A204.1 (cell line): ENCODE results near the gene HOXC5.
"Not testable (repeated sequence)": the region's sequence is repeated elsewhere in the genome, so short reads cannot be mapped to it uniquely, and the experiment has no call there.

Experiments used
- FAIRE-seq: peaks from 2 replicates; lab custom pipeline; 2012; peaks lifted over from hg19 to GRCh38; lab: Jason Lieb, UNC

Gene HOXC5

DNA sequence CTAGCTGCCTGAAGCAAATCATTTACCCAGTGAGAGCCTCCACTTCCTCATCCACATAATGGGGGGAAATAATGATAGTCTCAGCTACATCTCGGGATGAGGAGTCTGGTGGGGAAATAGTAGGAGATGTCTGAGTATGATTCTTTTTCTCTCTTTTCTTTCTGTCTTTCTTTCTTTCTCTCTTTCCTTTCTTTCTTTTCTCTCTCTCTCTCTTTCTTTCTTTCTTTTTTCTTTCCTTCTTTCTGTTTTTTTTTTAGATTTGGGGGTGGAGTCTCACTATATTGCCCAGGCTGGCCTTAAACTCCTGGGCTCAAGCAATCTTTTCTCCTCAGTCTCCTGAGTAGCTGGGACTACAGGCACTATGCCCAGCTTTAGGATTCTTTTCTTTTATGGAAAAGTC is 33.6 kb downstream of the HOXC5 start:
- no peak for FAIRE-seq

DNA sequence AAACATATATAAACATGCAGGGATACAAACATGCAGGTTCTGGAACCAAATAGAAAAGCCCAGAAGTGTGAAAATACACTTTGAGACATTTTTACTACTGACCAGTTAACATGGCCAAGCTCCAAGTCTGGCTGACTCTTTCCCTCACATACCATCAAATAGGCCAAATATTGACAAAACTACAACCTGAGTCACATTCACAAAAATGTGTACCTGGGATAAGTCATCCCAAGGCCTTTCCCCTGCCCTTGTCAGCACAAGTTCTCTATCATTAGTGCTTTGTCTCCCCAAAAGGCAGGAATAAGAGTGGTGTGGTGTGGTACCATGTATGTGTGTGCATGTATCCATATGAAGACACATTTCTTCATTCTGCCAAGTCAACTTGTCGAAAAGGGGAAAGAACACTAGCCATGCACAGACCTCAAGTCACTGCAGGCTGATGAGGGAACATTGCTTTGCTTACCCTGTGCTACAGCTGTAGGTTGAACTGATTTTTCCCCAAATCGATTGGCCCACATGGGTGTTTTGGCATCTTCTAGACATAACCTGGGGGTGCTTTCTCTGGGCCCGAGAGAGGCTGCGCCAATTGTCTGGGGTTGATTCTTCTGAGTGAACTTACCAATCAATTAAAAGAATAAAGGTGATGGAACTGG is 35.7 kb downstream of the HOXC5 start:
- FAIRE-seq: no peak

DNA sequence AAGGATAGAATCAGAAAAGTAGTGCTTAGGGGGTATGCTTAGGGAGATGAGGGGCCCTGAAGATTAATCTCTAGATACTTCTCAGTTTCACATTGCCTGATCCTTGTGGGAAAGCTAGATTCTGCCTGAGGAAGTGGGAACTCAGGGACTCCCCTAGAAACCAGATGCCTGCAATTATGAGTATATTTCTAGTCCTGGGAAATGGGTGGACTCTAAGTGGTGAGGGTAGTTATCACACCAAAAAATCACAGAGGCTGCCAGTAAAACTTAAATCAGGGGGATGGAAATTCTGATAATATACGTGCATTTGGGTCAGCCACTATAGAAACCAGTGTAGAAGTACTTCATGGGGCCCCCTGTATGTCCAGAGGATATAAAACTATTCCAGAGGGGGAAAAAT is 39.1 kb downstream of the HOXC5 start:
- no peak for FAIRE-seq

GRCh38 chr12:54074308-54074707 is 41.5 kb downstream of the HOXC5 start:
- no peak for FAIRE-seq

GRCh38 chr12:54075409-54075808 is 42.6 kb downstream of the HOXC5 start:
- FAIRE-seq: no peak

- FAIRE-seq: no peak
Observed at GRCh38 chr12:54075974-54076373, 43.1 kb downstream of the HOXC5 start.

DNA sequence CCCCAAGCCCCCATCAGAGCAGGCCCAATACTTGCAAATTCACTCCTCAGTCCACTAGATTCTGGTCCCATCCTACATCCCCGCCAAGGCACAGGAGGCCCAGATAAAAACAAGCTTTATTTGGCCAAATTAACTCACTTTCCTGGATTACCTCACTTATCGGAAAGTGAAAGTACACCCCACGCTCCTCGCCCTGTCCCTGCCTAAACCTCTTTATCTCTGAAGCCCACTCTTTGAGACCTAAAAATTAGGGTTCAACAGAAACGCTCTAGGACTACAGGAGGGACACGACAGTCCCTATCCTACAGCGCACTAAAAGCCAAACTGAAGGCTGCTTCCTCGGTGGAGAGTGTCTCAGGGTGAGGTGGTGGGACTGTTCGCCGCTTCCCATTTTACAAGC is 45.0 kb downstream of the HOXC5 start:
- not testable (repeated sequence) for FAIRE-seq

GRCh38 chr12:54079115-54079514 is 46.3 kb downstream of the HOXC5 start:
- FAIRE-seq: not testable (repeated sequence)

DNA sequence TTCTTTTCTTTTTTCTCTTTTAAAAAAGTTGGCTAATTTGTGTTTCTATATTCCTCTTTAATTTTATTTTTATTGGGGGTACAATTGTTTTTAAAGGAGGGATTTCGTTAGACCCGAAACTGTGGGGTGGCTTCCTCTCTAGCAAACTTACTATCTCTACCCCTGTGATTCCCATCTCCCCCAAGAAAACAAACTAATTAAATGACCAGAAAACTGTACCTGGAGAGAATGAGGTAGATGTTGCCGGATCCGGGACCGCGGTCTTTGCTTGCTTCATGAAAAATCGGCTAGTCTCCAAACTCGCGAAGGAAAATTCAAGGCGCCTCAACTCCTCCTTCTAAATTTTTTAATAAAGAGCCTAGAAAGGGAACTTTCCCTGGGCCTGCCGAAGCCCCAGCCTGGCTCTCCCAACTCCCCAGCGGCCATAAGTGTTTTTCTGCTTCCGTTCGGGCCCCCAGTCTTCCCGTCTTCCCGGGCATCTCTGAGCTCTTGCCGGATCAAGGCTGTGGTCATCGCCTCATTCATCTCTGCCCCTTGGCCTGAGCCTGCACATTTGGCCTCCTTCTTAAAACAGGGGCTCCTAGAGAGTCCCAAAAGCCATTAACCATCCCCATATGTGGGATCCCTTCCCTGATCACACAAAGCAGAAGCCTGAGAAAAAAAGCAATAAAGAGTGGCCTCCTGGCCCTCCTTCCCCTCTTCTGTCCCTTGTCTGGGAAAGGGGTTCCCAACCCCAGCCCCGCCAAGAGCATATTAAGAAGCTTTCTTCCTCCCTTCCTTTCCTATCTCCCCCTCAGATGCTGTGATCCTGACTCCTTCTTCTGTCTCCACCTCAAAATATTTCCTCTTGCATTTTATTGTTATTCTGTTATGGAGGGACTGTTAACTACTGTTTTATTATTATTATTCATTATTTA is 47.4 kb downstream of the HOXC5 start:
- FAIRE-seq: not testable (repeated sequence)

DNA sequence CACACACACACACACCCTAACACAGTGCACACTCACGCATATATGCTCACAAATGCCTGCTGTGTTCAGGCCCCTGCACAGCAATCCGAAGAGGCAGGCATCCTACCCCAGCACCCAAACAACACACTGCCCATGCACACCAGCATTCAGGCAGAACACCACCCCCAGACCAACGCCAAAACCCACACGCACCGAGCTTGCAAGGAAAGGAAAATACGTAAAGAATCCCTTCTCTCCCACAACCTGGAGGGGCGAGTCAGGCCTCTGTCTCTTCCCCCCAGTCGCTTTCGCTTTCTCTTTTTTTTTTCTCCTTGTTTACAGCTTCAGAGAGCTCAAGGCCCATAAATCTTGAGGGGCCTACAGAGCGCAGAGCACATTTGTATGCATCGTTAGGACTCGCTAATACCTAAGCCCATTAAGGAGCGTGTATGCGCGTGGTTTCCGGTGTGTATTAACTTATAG is 48.2 kb downstream of the HOXC5 start:
- FAIRE-seq: not testable (repeated sequence)

DNA sequence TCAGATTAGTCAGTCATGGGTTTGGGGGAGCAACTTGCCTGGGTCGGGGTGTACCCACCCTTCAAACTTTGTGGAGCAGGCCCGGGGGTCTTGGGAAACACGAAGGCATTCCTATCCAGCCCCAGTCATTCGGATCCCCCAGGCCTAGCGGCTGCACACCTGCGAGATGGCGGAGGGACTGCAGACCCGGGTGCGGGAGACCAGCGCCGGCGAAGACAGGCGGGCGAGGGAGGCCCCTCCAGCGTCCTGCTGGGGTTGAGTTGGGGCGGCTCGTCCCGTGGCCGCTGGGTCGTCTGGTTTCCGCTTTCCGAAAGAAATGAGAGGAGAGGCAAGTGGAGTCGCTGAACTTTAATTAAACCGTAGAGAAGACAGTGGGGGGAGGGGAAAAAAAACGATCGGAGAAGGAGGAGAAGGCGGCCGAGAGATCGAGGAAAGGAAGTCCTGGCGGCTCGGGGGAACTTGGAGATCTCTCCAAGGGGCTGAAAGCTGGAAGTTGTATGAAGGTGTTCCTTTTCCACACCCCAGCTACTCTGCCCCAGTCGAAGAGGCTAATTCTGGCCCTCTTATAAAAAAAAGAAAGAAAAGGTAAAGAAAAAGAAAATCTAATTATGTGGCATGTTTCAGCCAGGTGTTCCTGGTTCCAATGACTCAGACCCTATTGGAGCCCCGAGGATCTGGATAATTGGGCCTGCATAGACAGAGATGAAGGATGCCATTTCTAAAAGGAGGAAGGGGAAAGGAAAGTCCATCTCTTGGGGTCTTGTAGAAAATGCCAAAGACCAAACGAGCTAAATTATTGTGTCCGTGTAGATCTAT is 48.9 kb downstream of the HOXC5 start:
- not testable (repeated sequence) for FAIRE-seq

- no peak for FAIRE-seq
Observed at GRCh38 chr12:54082397-54082892, 49.6 kb downstream of the HOXC5 start.
